ENCODE measurements around the gene THBS2. TPM values are rescaled to one million over a fixed set of nuclear protein-coding genes. Genes with fewer than 3 reads are reported as not detected.

THBS2 gene
- total RNA-seq, 2 donors from 2014 or later: 673 to 817 TPM

- TF ChIP-seq CTCF (IDR thresholded peaks at IDR 0.05): no peak
- Histone ChIP-seq H3K36me3 (no peaks in the 10 kb centered on the region), H3K4me1 (ENCODE audit: control insufficient read depth in 1 of 2, low read depth in 2 of 2) (no peaks in the 10 kb centered on the region), H3K27ac (no peak overlapping the region), H3K9me3 (no peaks in the 10 kb centered on the region), H3K27me3 (replicated peaks; ENCODE audit: insufficient read depth) (no peaks in the 10 kb centered on the region), H3K4me3 (no peak overlapping the region)
- DNase-seq (ENCODE audit: low spot score): no peak
- no peak for ATAC-seq (ENCODE audit: insufficient number of reproducible peaks, low FRiP score, low read depth)
Observed at GRCh38 chr6:169296622-169297021, 43.0 kb upstream of the THBS2 start.

GRCh38 chr6:169296170-169296569 is 42.5 kb upstream of the THBS2 start:
- no peaks in the 10 kb centered on the region for H3K9me3 ChIP-seq
- TF ChIP-seq CTCF (IDR thresholded peaks at IDR 0.05): no peak
- H3K4me3 ChIP-seq: no peak overlapping the region
- H3K27me3 ChIP-seq (replicated peaks; ENCODE audit: insufficient read depth): no peaks in the 10 kb centered on the region
- no peaks in the 10 kb centered on the region for H3K36me3 ChIP-seq
- H3K27ac ChIP-seq: no peak overlapping the region
- DNase-seq (ENCODE audit: low spot score) (no peak), ATAC-seq (ENCODE audit: insufficient number of reproducible peaks, low FRiP score, low read depth) (no peak)
- H3K4me1 ChIP-seq (ENCODE audit: control insufficient read depth in 1 of 2, low read depth in 2 of 2): no peaks in the 10 kb centered on the region

GRCh38 chr6:169293196-169293595 is 39.5 kb upstream of the THBS2 start:
- Histone ChIP-seq H3K27me3 (replicated peaks; ENCODE audit: insufficient read depth) (no peaks in the 10 kb centered on the region), H3K36me3 (no peaks in the 10 kb centered on the region), H3K27ac (no peak overlapping the region), H3K4me1 (ENCODE audit: control insufficient read depth in 1 of 2, low read depth in 2 of 2) (no peaks in the 10 kb centered on the region), H3K9me3 (no peaks in the 10 kb centered on the region), H3K4me3 (no peak overlapping the region)
- no peak for TF ChIP-seq CTCF (IDR thresholded peaks at IDR 0.05)
- no peak for ATAC-seq (ENCODE audit: insufficient number of reproducible peaks, low FRiP score, low read depth)
- no peak for DNase-seq (ENCODE audit: low spot score)

GRCh38 chr6:169292338-169293124 is 38.9 kb upstream of the THBS2 start:
- Histone ChIP-seq H3K9me3 (no peaks in the 10 kb centered on the region), H3K4me3 (no peak overlapping the region), H3K27ac (no peak overlapping the region), H3K27me3 (replicated peaks; ENCODE audit: insufficient read depth) (no peaks in the 10 kb centered on the region), H3K36me3 (no peaks in the 10 kb centered on the region), H3K4me1 (ENCODE audit: control insufficient read depth in 1 of 2, low read depth in 2 of 2) (no peaks in the 10 kb centered on the region)
- ATAC-seq (ENCODE audit: insufficient number of reproducible peaks, low FRiP score, low read depth): no peak
- TF ChIP-seq CTCF (IDR thresholded peaks at IDR 0.05): no peak
- no peak for DNase-seq (ENCODE audit: low spot score)

GRCh38 chr6:169291646-169292337 is 38.1 kb upstream of the THBS2 start:
- H3K27ac ChIP-seq: no peak overlapping the region
- TF ChIP-seq CTCF (IDR thresholded peaks at IDR 0.05): no peak
- no peaks in the 10 kb centered on the region for H3K9me3 ChIP-seq
- no peaks in the 10 kb centered on the region for H3K36me3 ChIP-seq
- no peak overlapping the region for H3K4me3 ChIP-seq
- no peaks in the 10 kb centered on the region for H3K4me1 ChIP-seq (ENCODE audit: control insufficient read depth in 1 of 2, low read depth in 2 of 2)
- ATAC-seq (ENCODE audit: insufficient number of reproducible peaks, low FRiP score, low read depth): no peak
- DNase-seq (ENCODE audit: low spot score): no peak
- H3K27me3 ChIP-seq (replicated peaks; ENCODE audit: insufficient read depth): no peaks in the 10 kb centered on the region

All from thoracic aorta (tissue), 2 donors.